HG02571 (cell line): Measurements from ENCODE around the gene FOXO3.
"Not testable (repeated sequence)": the region's sequence is repeated elsewhere in the genome, so short reads cannot be mapped to it uniquely, and the experiment has no call there.

Experiments used
- ATAC-seq: cut with Tn5 transposase; IDR thresholded peaks from one replicate; pipeline ENCODE4 v1.9.1; 2021; ENCODE audit warnings: mild to moderate bottlenecking, moderate library complexity; ENCODE audit not compliant: unreplicated experiment

Gene FOXO3

GRCh38 chr6:108656836-108657235, 96.1 kb downstream of the FOXO3 start:
- ATAC-seq = no peak

GRCh38 chr6:108658174-108658573, 97.5 kb downstream of the FOXO3 start:
- ATAC-seq = no peak

- not testable (repeated sequence) for ATAC-seq
These were observed 98.1 kb downstream of the FOXO3 start for GRCh38 chr6:108658785-108659184.

GRCh38 chr6:108660251-108660650, 99.5 kb downstream of the FOXO3 start:
- no peak for ATAC-seq

- no peak for ATAC-seq
These were observed 100.7 kb downstream of the FOXO3 start for GRCh38 chr6:108661430-108661829.

GRCh38 chr6:108661982-108662381, 101.3 kb downstream of the FOXO3 start:
- ATAC-seq = no peak

- no peak for ATAC-seq
These were observed 102.0 kb downstream of the FOXO3 start for GRCh38 chr6:108662702-108663101.

GRCh38 chr6:108663494-108664064, 102.9 kb downstream of the FOXO3 start:
- ATAC-seq = not testable (repeated sequence)

- no peak for ATAC-seq
These were observed 104.9 kb downstream of the FOXO3 start for GRCh38 chr6:108665495-108666196.

GRCh38 chr6:108666656-108667260, 106.0 kb downstream of the FOXO3 start:
- ATAC-seq = no peak

GRCh38 chr6:108667993-108668392, 107.3 kb downstream of the FOXO3 start:
- no peak for ATAC-seq

- ATAC-seq = no peak
These were observed 109.0 kb downstream of the FOXO3 start for GRCh38 chr6:108669673-108670072.

- ATAC-seq = no peak
These were observed 110.5 kb downstream of the FOXO3 start for GRCh38 chr6:108671175-108671574.

GRCh38 chr6:108671790-108672189, 111.1 kb downstream of the FOXO3 start:
- no peak for ATAC-seq

- ATAC-seq = no peak
These were observed 111.9 kb downstream of the FOXO3 start for GRCh38 chr6:108672641-108673040.

GRCh38 chr6:108673153-108673552, 112.4 kb downstream of the FOXO3 start:
- no peak for ATAC-seq

GRCh38 chr6:108673602-108674001, 112.9 kb downstream of the FOXO3 start:
- ATAC-seq = no peak

- ATAC-seq = no peak
These were observed 114.8 kb downstream of the FOXO3 start for GRCh38 chr6:108675226-108676200.

GRCh38 chr6:108676555-108676954, 115.8 kb downstream of the FOXO3 start:
- no peak for ATAC-seq

GRCh38 chr6:108677357-108677756, 116.6 kb downstream of the FOXO3 start:
- no peak for ATAC-seq

GRCh38 chr6:108677894-108678293, 117.2 kb downstream of the FOXO3 start:
- no peak for ATAC-seq
